ENCODE measurements around the gene MYO1D. TPM values are rescaled to one million over a fixed set of nuclear protein-coding genes. Genes with fewer than 3 reads are reported as not detected.
"Not testable (repeated sequence)": the region's sequence is repeated elsewhere in the genome, so short reads cannot be mapped to it uniquely, and the experiment has no call there.

MYO1D gene
- total RNA-seq, 1 experiment from 2014 or later, result 1.3 TPM

GRCh38 chr17:32739722-32740121 lies 137.2 kb downstream of the MYO1D start:
- H3K4me3 ChIP-seq (ENCODE audit: low read depth in 2 of 2, low read length in 2 of 2), result no peak overlapping the region
- H3K4me1 ChIP-seq (ENCODE audit: control insufficient read depth, insufficient read depth, low read length), result no peaks in the 10 kb centered on the region
- no peaks in the 10 kb centered on the region for H3K9me3 ChIP-seq (ENCODE audit: control insufficient read depth, insufficient read depth, low read depth, low read length)
- 0 out of 2 replicates have a peak, but pooled peaks cover 3% of the 10 kb centered on the region for H3K27me3 ChIP-seq (ENCODE audit: control insufficient read depth, insufficient read depth, low read length)
- no peak for DNase-seq (ENCODE audit: low read depth, low spot score)
- no TSS peak for BruUV-seq (replicated peaks)
- intact Hi-C loops (cut with micrococcal nuclease; ENCODE audit: unreplicated experiment) (no loop called here), in situ Hi-C loops (cut with HindIII; ENCODE audit: low pct_unique_long_range_greater_than_20kb, low sequenced_read_pairs) (no loop called here)
- H3K27ac ChIP-seq (ENCODE audit: low read length), result no peak overlapping the region
- TF ChIP-seq POLR2AphosphoS5 (IDR thresholded peaks at IDR 0.05; ENCODE audit: low read depth, low read length) (no peak), TCF7L2 (IDR thresholded peaks at IDR 0.05; ENCODE audit: low read depth, low read length) (no peak), SIN3A (IDR thresholded peaks at IDR 0.05; ENCODE audit: borderline replicate concordance, insufficient read depth, low read depth, low read length) (no peak)
- TF ChIP-seq, protein P1, sequence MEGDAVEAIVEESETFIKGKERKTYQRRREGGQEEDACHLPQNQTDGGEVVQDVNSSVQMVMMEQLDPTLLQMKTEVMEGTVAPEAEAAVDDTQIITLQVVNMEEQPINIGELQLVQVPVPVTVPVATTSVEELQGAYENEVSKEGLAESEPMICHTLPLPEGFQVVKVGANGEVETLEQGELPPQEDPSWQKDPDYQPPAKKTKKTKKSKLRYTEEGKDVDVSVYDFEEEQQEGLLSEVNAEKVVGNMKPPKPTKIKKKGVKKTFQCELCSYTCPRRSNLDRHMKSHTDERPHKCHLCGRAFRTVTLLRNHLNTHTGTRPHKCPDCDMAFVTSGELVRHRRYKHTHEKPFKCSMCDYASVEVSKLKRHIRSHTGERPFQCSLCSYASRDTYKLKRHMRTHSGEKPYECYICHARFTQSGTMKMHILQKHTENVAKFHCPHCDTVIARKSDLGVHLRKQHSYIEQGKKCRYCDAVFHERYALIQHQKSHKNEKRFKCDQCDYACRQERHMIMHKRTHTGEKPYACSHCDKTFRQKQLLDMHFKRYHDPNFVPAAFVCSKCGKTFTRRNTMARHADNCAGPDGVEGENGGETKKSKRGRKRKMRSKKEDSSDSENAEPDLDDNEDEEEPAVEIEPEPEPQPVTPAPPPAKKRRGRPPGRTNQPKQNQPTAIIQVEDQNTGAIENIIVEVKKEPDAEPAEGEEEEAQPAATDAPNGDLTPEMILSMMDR (IDR thresholded peaks at IDR 0.05), result no peak
- TF ChIP-seq, protein P2, sequence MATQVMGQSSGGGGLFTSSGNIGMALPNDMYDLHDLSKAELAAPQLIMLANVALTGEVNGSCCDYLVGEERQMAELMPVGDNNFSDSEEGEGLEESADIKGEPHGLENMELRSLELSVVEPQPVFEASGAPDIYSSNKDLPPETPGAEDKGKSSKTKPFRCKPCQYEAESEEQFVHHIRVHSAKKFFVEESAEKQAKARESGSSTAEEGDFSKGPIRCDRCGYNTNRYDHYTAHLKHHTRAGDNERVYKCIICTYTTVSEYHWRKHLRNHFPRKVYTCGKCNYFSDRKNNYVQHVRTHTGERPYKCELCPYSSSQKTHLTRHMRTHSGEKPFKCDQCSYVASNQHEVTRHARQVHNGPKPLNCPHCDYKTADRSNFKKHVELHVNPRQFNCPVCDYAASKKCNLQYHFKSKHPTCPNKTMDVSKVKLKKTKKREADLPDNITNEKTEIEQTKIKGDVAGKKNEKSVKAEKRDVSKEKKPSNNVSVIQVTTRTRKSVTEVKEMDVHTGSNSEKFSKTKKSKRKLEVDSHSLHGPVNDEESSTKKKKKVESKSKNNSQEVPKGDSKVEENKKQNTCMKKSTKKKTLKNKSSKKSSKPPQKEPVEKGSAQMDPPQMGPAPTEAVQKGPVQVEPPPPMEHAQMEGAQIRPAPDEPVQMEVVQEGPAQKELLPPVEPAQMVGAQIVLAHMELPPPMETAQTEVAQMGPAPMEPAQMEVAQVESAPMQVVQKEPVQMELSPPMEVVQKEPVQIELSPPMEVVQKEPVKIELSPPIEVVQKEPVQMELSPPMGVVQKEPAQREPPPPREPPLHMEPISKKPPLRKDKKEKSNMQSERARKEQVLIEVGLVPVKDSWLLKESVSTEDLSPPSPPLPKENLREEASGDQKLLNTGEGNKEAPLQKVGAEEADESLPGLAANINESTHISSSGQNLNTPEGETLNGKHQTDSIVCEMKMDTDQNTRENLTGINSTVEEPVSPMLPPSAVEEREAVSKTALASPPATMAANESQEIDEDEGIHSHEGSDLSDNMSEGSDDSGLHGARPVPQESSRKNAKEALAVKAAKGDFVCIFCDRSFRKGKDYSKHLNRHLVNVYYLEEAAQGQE (IDR thresholded peaks at IDR 0.05; ENCODE audit: insufficient read depth in 1 of 2, low read depth in 2 of 2, low read length in 1 of 2), result no peak
- ChIA-PET CTCF (no interaction called here), POLR2A (no interaction called here)
- H3K36me3 ChIP-seq (ENCODE audit: control insufficient read depth, insufficient read depth, low read length), result no peaks in the 10 kb centered on the region
- ATAC-seq, result no peak

DNA sequence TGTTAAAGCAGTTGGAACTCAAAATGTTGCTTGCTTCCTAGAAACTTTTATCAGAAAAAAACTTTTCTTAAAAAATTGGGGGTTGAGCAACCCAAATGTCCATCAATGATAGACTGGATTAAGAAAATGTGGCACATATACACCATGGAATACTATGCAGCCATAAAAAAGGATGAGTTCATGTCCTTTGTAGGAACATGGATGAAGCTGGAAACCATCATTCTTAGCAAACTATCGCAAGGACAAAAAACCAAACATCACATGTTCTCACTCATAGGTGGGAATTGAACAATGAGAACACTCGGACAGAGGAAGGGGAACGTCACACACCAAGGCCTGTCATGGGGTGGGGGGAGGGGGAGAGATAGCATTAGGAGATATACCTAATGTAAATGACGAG lies 137.8 kb downstream of the MYO1D start:
- BruUV-seq (replicated peaks); in situ Hi-C loops (cut with HindIII; ENCODE audit: low pct_unique_long_range_greater_than_20kb, low sequenced_read_pairs); intact Hi-C loops (cut with micrococcal nuclease; ENCODE audit: unreplicated experiment): not testable (repeated sequence)

GRCh38 chr17:32733401-32733800 lies 143.5 kb downstream of the MYO1D start:
- intact Hi-C loops (cut with micrococcal nuclease; ENCODE audit: unreplicated experiment) (no loop called here), in situ Hi-C loops (cut with HindIII; ENCODE audit: low pct_unique_long_range_greater_than_20kb, low sequenced_read_pairs) (no loop called here)
- no peaks in the 10 kb centered on the region for H3K36me3 ChIP-seq (ENCODE audit: control insufficient read depth, insufficient read depth, low read length)
- ATAC-seq, result no peak
- BruUV-seq (replicated peaks), result no TSS peak
- no peaks in the 10 kb centered on the region for H3K4me1 ChIP-seq (ENCODE audit: control insufficient read depth, insufficient read depth, low read length)
- no peak overlapping the region for H3K27ac ChIP-seq (ENCODE audit: low read length)
- ChIA-PET CTCF (no interaction called here), POLR2A (no interaction called here)
- H3K27me3 ChIP-seq (ENCODE audit: control insufficient read depth, insufficient read depth, low read length), result no peaks in the 10 kb centered on the region
- TF ChIP-seq, protein P1 (IDR thresholded peaks at IDR 0.05), result no peak
- TF ChIP-seq SIN3A (IDR thresholded peaks at IDR 0.05; ENCODE audit: borderline replicate concordance, insufficient read depth, low read depth, low read length) (no peak), POLR2AphosphoS5 (IDR thresholded peaks at IDR 0.05; ENCODE audit: low read depth, low read length) (no peak), TCF7L2 (IDR thresholded peaks at IDR 0.05; ENCODE audit: low read depth, low read length) (no peak)
- TF ChIP-seq, protein P2 (IDR thresholded peaks at IDR 0.05; ENCODE audit: insufficient read depth in 1 of 2, low read depth in 2 of 2, low read length in 1 of 2), result no peak
- H3K9me3 ChIP-seq (ENCODE audit: control insufficient read depth, insufficient read depth, low read depth, low read length), result no peaks in the 10 kb centered on the region
- no peak overlapping the region for H3K4me3 ChIP-seq (ENCODE audit: low read depth in 2 of 2, low read length in 2 of 2)
- no peak for DNase-seq (ENCODE audit: low read depth, low spot score)

More for the DNA sequence above, 137.8 kb downstream of the MYO1D start:
- H3K27ac ChIP-seq (ENCODE audit: low read length); ATAC-seq; POLR2A ChIA-PET; H3K27me3 ChIP-seq (ENCODE audit: control insufficient read depth, insufficient read depth, low read length); H3K4me1 ChIP-seq (ENCODE audit: control insufficient read depth, insufficient read depth, low read length); H3K9me3 ChIP-seq (ENCODE audit: control insufficient read depth, insufficient read depth, low read depth, low read length); H3K4me3 ChIP-seq (ENCODE audit: low read depth in 2 of 2, low read length in 2 of 2); H3K36me3 ChIP-seq (ENCODE audit: control insufficient read depth, insufficient read depth, low read length); DNase-seq (ENCODE audit: low read depth, low spot score); CTCF ChIA-PET: not testable (repeated sequence)

Data from Panc1 (cell line).